ENCODE measurements around the gene PRTFDC1. TPM values are rescaled to one million over a fixed set of nuclear protein-coding genes. Genes with fewer than 3 reads are reported as not detected.

PRTFDC1 gene
- total RNA-seq, 1 experiment from 2014 or later, result 15.8 TPM

- no peaks in the 10 kb centered on the region for H3K4me1 ChIP-seq (replicated peaks; ENCODE audit: insufficient read depth)
- BruUV-seq (replicated peaks), result no TSS peak
- no peaks in the 10 kb centered on the region for H3K79me2 ChIP-seq (ENCODE audit: low read depth)
- no peaks in the 10 kb centered on the region for H3K27me3 ChIP-seq (ENCODE audit: insufficient read depth, low read depth)
- ChIA-PET CTCF (no interaction called here), POLR2A (ENCODE audit: unreplicated experiment) (interaction anchor here (0.6 kb wide), 1 partner anchor 699 kb away, joined by 3 read pairs; no protein-coding TSS in a partner anchor)
- no peak for DNase-seq
- intact Hi-C loops (cut with micrococcal nuclease; ENCODE audit: unreplicated experiment), result no loop called here
- H3K9me3 ChIP-seq (ENCODE audit: insufficient read depth, low read depth), result no peaks in the 10 kb centered on the region
- H3K36me3 ChIP-seq (ENCODE audit: low read depth), result no peaks in the 10 kb centered on the region
- no peaks in the 10 kb centered on the region; the same call in 1 of the 2 replicates for H3K9me2 ChIP-seq (ENCODE audit: insufficient read depth)
- TF ChIP-seq CTCF (conservative IDR thresholded peaks at IDR 0.05) (no peak), EZH2 (IDR thresholded peaks at IDR 0.05; ENCODE audit: low read depth) (no peak)
- H3K4me2 ChIP-seq, result no peak overlapping the region
- H2AFZ ChIP-seq, result no peak overlapping the region
- H3F3A ChIP-seq (ENCODE audit: insufficient read depth, low read depth), result no peaks in the 10 kb centered on the region
- no peak overlapping the region for H3K4me3 ChIP-seq
- no peaks in the 10 kb centered on the region for H4K20me1 ChIP-seq (ENCODE audit: insufficient read depth)
- no peak overlapping the region for H3K27ac ChIP-seq
Observed at GRCh38 chr10:24983946-24984345, 31.5 kb upstream of the PRTFDC1 start.

- BruUV-seq (replicated peaks), result no TSS peak
- Histone ChIP-seq H3K27me3 (ENCODE audit: insufficient read depth, low read depth) (no peaks in the 10 kb centered on the region), H3K27ac (no peak overlapping the region), H3K79me2 (ENCODE audit: low read depth) (no peaks in the 10 kb centered on the region), H3K4me1 (replicated peaks; ENCODE audit: insufficient read depth) (no peaks in the 10 kb centered on the region), H2AFZ (no peak overlapping the region), H4K20me1 (ENCODE audit: insufficient read depth) (no peaks in the 10 kb centered on the region), H3K9me3 (ENCODE audit: insufficient read depth, low read depth) (no peaks in the 10 kb centered on the region), H3F3A (ENCODE audit: insufficient read depth, low read depth) (no peaks in the 10 kb centered on the region), H3K36me3 (ENCODE audit: low read depth) (no peaks in the 10 kb centered on the region), H3K9me2 (ENCODE audit: insufficient read depth) (no peaks in the 10 kb centered on the region; the same call in 1 of the 2 replicates), H3K4me3 (no peak overlapping the region), H3K4me2 (no peak overlapping the region)
- no peak for TF ChIP-seq CTCF (conservative IDR thresholded peaks at IDR 0.05)
- TF ChIP-seq EZH2 (IDR thresholded peaks at IDR 0.05; ENCODE audit: low read depth), result no peak
- CTCF ChIA-PET, result no interaction called here
- intact Hi-C loops (cut with micrococcal nuclease; ENCODE audit: unreplicated experiment), result no loop called here
- DNase-seq, result no peak
- POLR2A ChIA-PET (ENCODE audit: unreplicated experiment), result no interaction called here
Observed at GRCh38 chr10:24983130-24983529, 30.7 kb upstream of the PRTFDC1 start.

GRCh38 chr10:24982319-24983112 lies 30.1 kb upstream of the PRTFDC1 start:
- H3K79me2 ChIP-seq (ENCODE audit: low read depth), result no peaks in the 10 kb centered on the region
- no peak overlapping the region for H3K4me2 ChIP-seq
- no peaks in the 10 kb centered on the region for H3K36me3 ChIP-seq (ENCODE audit: low read depth)
- ChIA-PET CTCF (no interaction called here), POLR2A (ENCODE audit: unreplicated experiment) (no interaction called here)
- H4K20me1 ChIP-seq (ENCODE audit: insufficient read depth), result no peaks in the 10 kb centered on the region
- TF ChIP-seq EZH2 (IDR thresholded peaks at IDR 0.05; ENCODE audit: low read depth) (no peak), CTCF (conservative IDR thresholded peaks at IDR 0.05) (no peak)
- H3K9me3 ChIP-seq (ENCODE audit: insufficient read depth, low read depth), result no peaks in the 10 kb centered on the region
- no peaks in the 10 kb centered on the region for H3K4me1 ChIP-seq (replicated peaks; ENCODE audit: insufficient read depth)
- H3F3A ChIP-seq (ENCODE audit: insufficient read depth, low read depth), result no peaks in the 10 kb centered on the region
- no TSS peak for BruUV-seq (replicated peaks)
- no peak for DNase-seq
- no peak overlapping the region for H3K27ac ChIP-seq
- H3K27me3 ChIP-seq (ENCODE audit: insufficient read depth, low read depth), result no peaks in the 10 kb centered on the region
- intact Hi-C loops (cut with micrococcal nuclease; ENCODE audit: unreplicated experiment), result no loop called here
- no peak overlapping the region for H3K4me3 ChIP-seq
- H2AFZ ChIP-seq, result no peak overlapping the region
- no peaks in the 10 kb centered on the region; the same call in 1 of the 2 replicates for H3K9me2 ChIP-seq (ENCODE audit: insufficient read depth)
